Pancreas (tissue), 10 donors: Measurements from ENCODE around the gene HACD2. TPM values are rescaled to one million over a fixed set of nuclear protein-coding genes. Genes with fewer than 3 reads are reported as not detected.

ENCODE experiments used
- ATAC-seq, 4 donors: fragments of 200-7000 bp; cut with Tn5 transposase; one replicate each; pipeline versions ENCODE4 v1.8.0 to v1.9.1; 2020; ENCODE audit warnings: mild to moderate bottlenecking in 4 of 4, moderate library complexity in 4 of 4
- DNase-seq, 6 donors: peaks; one replicate each; pipeline ENCODE4 v3.0.0-alpha.2; 2020
- FAIRE-seq: peaks from 2 replicates; lab custom pipeline; 2012; peaks lifted over from hg19 to GRCh38; lab: Jason Lieb, UNC
- H3K27ac ChIP-seq, 4 donors: fragments of 200-600 bp; sonication (generic); 1 replicate in 3 of 4; 2 replicates in 1 of 4; pipeline versions ENCODE4 v1.5.0 to v1.8.0; 2020
- H3K27me3 ChIP-seq, 4 donors: fragments of 200-600 bp; one replicate each; pipeline ENCODE4 v1.8.0; 2021
- H3K36me3 ChIP-seq, 3 donors: fragments of 200-600 bp; sonication (generic) in 1 of 3; one replicate each; pipeline versions ENCODE4 v1.5.0 to v1.8.0; 2020 to 2021
- H3K4me1 ChIP-seq, 3 donors: fragments of 200-600 bp; one replicate each; pipeline ENCODE4 v1.8.0; 2021
- H3K4me3 ChIP-seq, 4 donors: fragments of 200-600 bp; sonication (generic) in 2 of 4; one replicate each; pipeline versions ENCODE4 v1.5.0 to v1.8.0; 2020 to 2021
- H3K9me3 ChIP-seq, 4 donors: fragments of 200-600 bp; one replicate each; pipeline ENCODE4 v1.8.0; 2021
- CTCF ChIP-seq, 4 donors: fragments of 200-600 bp; sonication (generic) in 3 of 4; IDR thresholded peaks; one replicate each; pipeline versions ENCODE4 v1.5.0 to v1.8.0; 2021; ENCODE audit warnings: antibody characterized with exemption in 4 of 4
- WGBS, 2 donors: extraction: QIAGEN DNeasy Blood & Tissue Kit; methylation state at CpG; one replicate each; pipeline ENCODE4 v1.1.7; 2013; 5-methylcytosine and 5-hydroxymethylcytosine counted together
- intact Hi-C, 3 donors: fragments of 100-400 bp; cut with DNase I; formaldehyde crosslinking; loops; one replicate each; pipeline versions ENCODE4 v1.11.1 to v1.14.2; 2022
- polyA plus RNA-seq, 2 donors: library from polyadenylated mRNA; stranded (reverse); fragments of 200-250 nt; gene quantifications; one replicate each; pipeline ENCODE4 v1.2.3, GENCODE V29; 2013
- total RNA-seq, 6 donors: library from RNA; stranded (reverse); fragmentation: NEBNext Ultra II Directional in 4 of 6; extraction: Animal tissue kit (Norgen Biotek cat#: 25700) in 4 of 6; gene quantifications; one replicate each; pipeline versions ENCODE4 v1.2.1 to v1.2.4, GENCODE V29; 2021 to 2023
- donor health status: healthy with polysubstance abuse.
- donor health status: DM: no; HTN: no; CAD: no; lungs with moderate emphysema.
- donor health status: DM: no; HTN: no; CAD: no.
- donor health status: control.
- donor health status: control.
- donor health status: Bipolar disorder and iron deficiency.
- donor health status: DM: yes; HTN: yes; CAD: no.
- donor health status: DM: no; HTN: no; CAD: no.
- donor health status: DM: no; HTN: no; CAD: no.
- donor health status: DM: yes; HTN: yes; CAD: no.

Gene HACD2
- total and polyA plus RNA-seq, 8 donors = 4.4 to 22.2 (median 13.1) TPM

- Histone ChIP-seq H3K9me3 (no peaks in the 10 kb centered on the region), H3K4me3 (no peak overlapping the region), H3K36me3 (no peaks in the 10 kb centered on the region), H3K27ac (no peak overlapping the region), H3K27me3 (no peaks in the 10 kb centered on the region), H3K4me1 (no peaks in the 10 kb centered on the region)
- TF ChIP-seq CTCF (IDR thresholded peaks at IDR 0.05) = no peak
- intact Hi-C loops = no loop called here
- 92 to 97% methylated on average over 1 of the region's 1 CpG for WGBS, 2 donors
- no peak for FAIRE-seq
- DNase-seq = no peak
- no peak for ATAC-seq
Measured at GRCh38 chr3:123624302-123624701, 39.4 kb upstream of the HACD2 start.

- WGBS, 2 donors = 81 to 91% methylated on average over 5 of the region's 5 CpGs
- no peaks in the 10 kb centered on the region for H3K36me3 ChIP-seq
- H3K4me3 ChIP-seq = no peak overlapping the region
- no peak overlapping the region for H3K27ac ChIP-seq
- intact Hi-C loops = no loop called here
- ATAC-seq = no peak
- H3K27me3 ChIP-seq = no peaks in the 10 kb centered on the region
- peaks cover 0 to 7% (median 4%) of the 10 kb centered on the region in 3 donors for H3K4me1 ChIP-seq
- no peak for TF ChIP-seq CTCF (IDR thresholded peaks at IDR 0.05)
- H3K9me3 ChIP-seq = no peaks in the 10 kb centered on the region
- no peak for FAIRE-seq
- DNase-seq = no peak
Measured at GRCh38 chr3:123623346-123623880, 38.6 kb upstream of the HACD2 start.

- ATAC-seq (no peak), DNase-seq (no peak), FAIRE-seq (no peak)
- intact Hi-C loops = no loop called here
- WGBS, 2 donors = 87 to 96% methylated on average over 2 of the region's 2 CpGs
- TF ChIP-seq CTCF (IDR thresholded peaks at IDR 0.05) = no peak
- Histone ChIP-seq H3K27me3 (no peaks in the 10 kb centered on the region), H3K36me3 (no peaks in the 10 kb centered on the region), H3K27ac (no peak overlapping the region), H3K9me3 (no peaks in the 10 kb centered on the region), H3K4me3 (no peak overlapping the region), H3K4me1 (peaks cover 0 to 11% (median 4%) of the 10 kb centered on the region in 3 donors)
Measured at GRCh38 chr3:123622766-123623165, 37.9 kb upstream of the HACD2 start.

- WGBS, 2 donors = 86 to 88% methylated on average over 7 of the region's 7 CpGs
- H3K27ac ChIP-seq = no peak overlapping the region
- H3K4me1 ChIP-seq = peaks cover 0 to 11% (median 4%) of the 10 kb centered on the region in 3 donors
- TF ChIP-seq CTCF (IDR thresholded peaks at IDR 0.05) = no peak
- H3K27me3 ChIP-seq = no peaks in the 10 kb centered on the region
- intact Hi-C loops = no loop called here
- H3K4me3 ChIP-seq = no peak overlapping the region
- DNase-seq (no peak), ATAC-seq (no peak), FAIRE-seq (no peak)
- H3K36me3 ChIP-seq = no peaks in the 10 kb centered on the region
- no peaks in the 10 kb centered on the region for H3K9me3 ChIP-seq
Measured at GRCh38 chr3:123621850-123622189, 37.0 kb upstream of the HACD2 start.

- H3K4me1 ChIP-seq = peaks cover 0 to 11% (median 4%) of the 10 kb centered on the region in 3 donors
- no peaks in the 10 kb centered on the region for H3K36me3 ChIP-seq
- intact Hi-C loops = no loop called here
- no peak overlapping the region for H3K27ac ChIP-seq
- H3K9me3 ChIP-seq = no peaks in the 10 kb centered on the region
- H3K4me3 ChIP-seq = no peak overlapping the region
- WGBS, 2 donors = 87 to 88% methylated on average over 7 of the region's 7 CpGs
- TF ChIP-seq CTCF (IDR thresholded peaks at IDR 0.05) = no peak
- no peak for DNase-seq
- FAIRE-seq = no peak
- no peaks in the 10 kb centered on the region for H3K27me3 ChIP-seq
- ATAC-seq = no peak
Measured at GRCh38 chr3:123621186-123621849, 36.5 kb upstream of the HACD2 start.
